Activated naive CD8-positive, alpha-beta T cell treated with anti-CD3 and anti-CD28 coated beads, Interleukin-2, amount 10 ng/mL, durations not matched to agents 7 days and 5 days (primary cell): ENCODE data around the gene IL3RA. TPM values are rescaled to one million over a fixed set of nuclear protein-coding genes. Genes with fewer than 3 reads are reported as not detected.
A peak's percentile ranks its signal among the peaks of the same experiment; 100 is the strongest.
"Not testable (repeated sequence)": the region's sequence is repeated elsewhere in the genome, so short reads cannot be mapped to it uniquely, and the experiment has no call there.

ENCODE experiments used
- ATAC-seq: fragments of 150-1000 bp; cut with Tn5 transposase; one replicate; pipeline ENCODE4 v1.10.0; 2021; ENCODE audit warnings: low read depth, moderate library complexity
- POLR2A ChIA-PET: fragments of 350-600 bp; sonication (Branson Sonifier 250); formaldehyde crosslinking; loops from one replicate; lab custom pipeline; 2021; ENCODE audit warnings: antibody characterized with exemption; lab: Charles Lee
- DNase-seq: peaks from one replicate; pipeline ENCODE4 v3.0.0; 2021
- H3K27ac Mint-ChIP-seq: one replicate; pipeline ENCODE4 v1.8.0; 2022; ENCODE audit warnings: mild to moderate bottlenecking, mixed read lengths
- H3K27me3 Mint-ChIP-seq: one replicate; pipeline ENCODE4 v1.8.0; 2022; ENCODE audit warnings: mild to moderate bottlenecking, moderate library complexity, mixed read lengths
- H3K36me3 Mint-ChIP-seq: one replicate; pipeline ENCODE4 v1.8.0; 2021; ENCODE audit warnings: mild to moderate bottlenecking, mixed read lengths
- H3K4me1 Mint-ChIP-seq: one replicate; pipeline ENCODE4 v1.8.0; 2021; ENCODE audit warnings: mixed read lengths
- H3K4me3 Mint-ChIP-seq: one replicate; pipeline ENCODE4 v1.8.0; 2022; ENCODE audit warnings: mild to moderate bottlenecking, moderate library complexity, mixed read lengths
- H3K9me3 Mint-ChIP-seq: one replicate; pipeline ENCODE4 v1.8.0; 2021; ENCODE audit warnings: mixed read lengths
- microRNA-seq: library from miRNA; unstranded; fragments of <30 nt; microRNA quantifications from one replicate; pipeline ENCODE4 v1.2.0, GENCODE V29; 2022
- total RNA-seq, 2 experiments: library from RNA; stranded (reverse); gene quantifications; one replicate each; pipeline ENCODE4 v1.2.3, GENCODE V29; 2021

The IL3RA gene
- total RNA-seq, 2 experiments from 2014 or later, result 0.17 to 0.77 TPM

DNA sequence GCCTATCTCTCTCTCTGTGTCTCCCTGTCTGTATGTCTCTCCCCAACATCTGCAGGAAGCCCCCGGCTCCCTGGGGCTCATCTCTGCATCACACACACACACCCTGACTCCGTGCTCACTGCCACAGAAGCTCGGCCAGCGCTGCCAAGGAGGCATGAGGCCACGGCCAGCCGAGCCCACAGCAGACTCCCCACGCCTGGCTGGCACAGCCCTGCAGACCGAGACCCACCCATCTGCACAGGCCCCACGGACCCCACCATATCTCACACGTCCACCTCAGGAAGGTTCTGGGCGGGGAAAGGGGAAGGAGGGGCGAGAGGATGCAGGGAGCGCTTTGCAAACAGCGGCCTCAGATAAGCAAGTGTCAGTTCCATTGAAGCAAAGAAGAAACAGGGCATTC is 83.8 kb downstream of the IL3RA start:
- ATAC-seq (no peak), DNase-seq (peak; percentile 23)
- peak overlapping the region; percentile 46 for H3K27ac Mint-ChIP-seq
- peaks cover 27% of the 10 kb centered on the region for H3K9me3 Mint-ChIP-seq
- peaks cover 59% of the 10 kb centered on the region for H3K36me3 Mint-ChIP-seq
- POLR2A ChIA-PET, result no interaction called here
- H3K4me3 Mint-ChIP-seq, result no peak overlapping the region
- no peaks in the 10 kb centered on the region for H3K27me3 Mint-ChIP-seq
- peaks cover 6% of the 10 kb centered on the region for H3K4me1 Mint-ChIP-seq

DNA sequence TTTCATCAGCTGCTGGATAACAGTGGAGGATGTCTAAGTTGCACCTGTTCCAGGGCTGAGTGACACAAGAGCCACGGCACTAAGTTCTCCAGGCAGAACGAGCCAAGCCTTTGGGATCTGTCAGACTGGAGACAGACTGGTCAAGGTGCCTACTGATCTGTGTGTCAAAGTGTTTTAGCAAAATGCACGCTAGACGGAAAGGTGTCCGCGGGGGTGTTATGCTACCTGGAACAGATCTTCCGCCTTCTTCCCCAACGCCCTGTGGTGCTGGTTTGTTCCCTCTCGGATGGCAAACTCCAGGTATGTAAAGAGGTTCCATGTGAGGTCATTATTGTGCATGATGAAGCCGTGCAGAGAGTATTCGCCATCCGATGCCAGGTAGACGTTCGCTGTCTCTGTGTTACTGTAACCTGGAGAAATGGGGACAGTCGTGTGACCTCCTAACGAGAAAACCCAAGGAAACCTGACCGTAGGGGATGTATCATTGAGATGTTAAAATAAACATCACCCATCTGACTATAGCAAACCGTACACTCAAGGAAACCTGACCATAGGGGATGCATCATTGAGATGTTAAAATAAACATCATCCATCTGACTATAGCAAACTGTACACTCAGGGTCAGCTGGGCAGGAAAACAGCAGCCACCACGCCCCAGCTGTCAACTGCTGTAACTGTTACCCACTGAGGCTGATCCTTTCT is 85.0 kb downstream of the IL3RA start:
- H3K27me3 Mint-ChIP-seq, result no peaks in the 10 kb centered on the region
- H3K9me3 Mint-ChIP-seq, result peaks cover 27% of the 10 kb centered on the region
- H3K36me3 Mint-ChIP-seq, result peaks cover 68% of the 10 kb centered on the region
- no peak overlapping the region for H3K27ac Mint-ChIP-seq
- peaks cover 6% of the 10 kb centered on the region for H3K4me1 Mint-ChIP-seq
- no peak overlapping the region for H3K4me3 Mint-ChIP-seq
- POLR2A ChIA-PET, result no interaction called here
- DNase-seq, result peak; percentile 3
- ATAC-seq, result no peak

DNA sequence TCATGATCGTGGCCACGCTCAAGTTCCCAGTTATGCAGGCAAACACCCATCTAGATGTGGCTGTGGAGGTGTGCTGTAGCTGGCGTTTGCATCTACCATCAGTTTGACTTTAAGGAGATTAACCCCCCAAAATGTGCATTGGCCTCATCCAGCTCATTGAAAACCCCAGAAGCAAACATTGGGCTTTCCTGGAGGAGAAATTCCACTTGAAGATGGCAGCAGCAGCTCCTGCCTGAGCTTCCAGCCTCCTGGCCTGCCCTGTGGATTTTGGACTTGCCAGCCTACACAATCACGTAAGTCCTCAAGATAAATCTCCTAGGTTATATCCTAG is 85.5 kb downstream of the IL3RA start:
- peaks cover 6% of the 10 kb centered on the region for H3K4me1 Mint-ChIP-seq
- no peak for ATAC-seq
- POLR2A ChIA-PET, result no interaction called here

GRCh38 chrX:1423215-1423614 is 86.6 kb downstream of the IL3RA start:
- no peak overlapping the region for H3K27ac Mint-ChIP-seq
- POLR2A ChIA-PET, result no interaction called here
- H3K4me3 Mint-ChIP-seq, result no peak overlapping the region
- DNase-seq, result peak; percentile 2
- no peak for ATAC-seq
- H3K9me3 Mint-ChIP-seq, result peaks cover 27% of the 10 kb centered on the region
- peaks cover 76% of the 10 kb centered on the region for H3K36me3 Mint-ChIP-seq
- no peaks in the 10 kb centered on the region for H3K27me3 Mint-ChIP-seq
- peaks cover 6% of the 10 kb centered on the region for H3K4me1 Mint-ChIP-seq

More for the DNA sequence above, 85.5 kb downstream of the IL3RA start:
- Mint-ChIP-seq H3K36me3 (peaks cover 72% of the 10 kb centered on the region), H3K4me3 (no peak overlapping the region), H3K27me3 (no peaks in the 10 kb centered on the region), H3K9me3 (peaks cover 27% of the 10 kb centered on the region), H3K27ac (no peak overlapping the region)
- no peak for DNase-seq

DNA sequence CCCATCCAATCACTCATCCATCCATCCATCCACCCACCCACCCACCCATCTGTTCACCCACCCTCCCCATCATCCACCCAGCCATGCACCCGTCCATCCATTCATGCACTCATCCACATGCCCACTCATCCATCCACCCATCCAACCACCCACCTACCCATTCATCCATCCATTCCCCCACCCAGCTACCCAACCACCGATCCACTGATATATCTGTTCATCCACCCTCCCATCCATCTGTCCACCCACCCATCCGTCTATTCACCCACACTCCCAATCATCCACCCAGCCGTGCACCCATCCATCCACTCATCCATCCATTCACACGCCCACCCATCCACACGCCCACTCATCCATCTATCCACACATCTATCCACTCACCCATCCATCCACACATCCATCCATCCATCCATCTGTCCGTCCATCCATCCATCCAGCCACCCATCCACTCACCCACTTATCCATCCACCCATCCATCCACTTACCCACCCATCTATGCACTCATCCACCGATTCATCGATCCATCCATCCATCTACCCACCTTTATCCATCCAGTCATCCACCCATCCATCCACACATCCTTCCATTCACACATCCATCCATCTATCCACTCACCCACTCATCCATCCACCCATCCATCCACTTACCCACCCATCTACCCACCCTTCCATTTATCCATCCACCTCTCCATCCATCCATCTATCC is 87.7 kb downstream of the IL3RA start:
- Mint-ChIP-seq H3K4me1 (peaks cover 6% of the 10 kb centered on the region), H3K9me3 (peaks cover 27% of the 10 kb centered on the region), H3K27me3 (no peaks in the 10 kb centered on the region), H3K4me3 (no peak overlapping the region), H3K36me3 (peaks cover 73% of the 10 kb centered on the region), H3K27ac (no peak overlapping the region)
- DNase-seq (no peak), ATAC-seq (no peak)
- POLR2A ChIA-PET, result no interaction called here

- Mint-ChIP-seq H3K9me3 (peaks cover 24% of the 10 kb centered on the region), H3K27ac (no peak overlapping the region), H3K36me3 (peaks cover 65% of the 10 kb centered on the region), H3K4me1 (peaks cover 3% of the 10 kb centered on the region), H3K27me3 (no peaks in the 10 kb centered on the region), H3K4me3 (no peak overlapping the region)
- DNase-seq, result peak; percentile 6
- POLR2A ChIA-PET, result no interaction called here
- no peak for ATAC-seq
Measured at GRCh38 chrX:1425381-1425780, 88.8 kb downstream of the IL3RA start.

- H3K27ac Mint-ChIP-seq, H3K4me3 Mint-ChIP-seq, H3K27me3 Mint-ChIP-seq, POLR2A ChIA-PET, H3K4me1 Mint-ChIP-seq, ATAC-seq: not testable (repeated sequence)
- DNase-seq, result peak; percentile 10
- Mint-ChIP-seq H3K9me3 (peaks cover 24% of the 10 kb centered on the region), H3K36me3 (peaks cover 59% of the 10 kb centered on the region)
Measured at GRCh38 chrX:1426321-1426720, 89.7 kb downstream of the IL3RA start.

- Mint-ChIP-seq H3K27ac (no peak overlapping the region), H3K36me3 (peaks cover 49% of the 10 kb centered on the region), H3K4me1 (no peaks in the 10 kb centered on the region), H3K9me3 (peaks cover 20% of the 10 kb centered on the region), H3K4me3 (no peak overlapping the region), H3K27me3 (no peaks in the 10 kb centered on the region)
- POLR2A ChIA-PET, result no interaction called here
- ATAC-seq (no peak), DNase-seq (peak; percentile 35)
Measured at GRCh38 chrX:1427756-1428155, 91.2 kb downstream of the IL3RA start.

DNA sequence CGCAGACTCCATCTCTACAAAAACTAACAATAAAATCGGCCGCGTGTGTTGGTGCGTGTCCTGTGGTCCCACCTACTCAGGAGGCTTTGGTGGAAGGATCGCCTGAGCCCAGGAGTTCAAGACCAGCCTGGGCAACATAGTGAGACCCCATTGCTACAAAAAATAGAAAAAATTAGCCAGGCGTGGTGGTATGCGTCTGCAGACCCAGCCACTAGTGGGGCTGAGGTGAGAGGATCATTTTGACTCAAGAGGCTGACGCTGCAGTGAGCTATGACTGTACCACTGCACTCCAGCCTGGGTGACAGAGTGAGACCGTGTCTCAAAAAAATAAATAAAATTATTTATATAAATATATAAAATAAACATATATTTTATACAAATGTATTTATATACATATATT is 93.9 kb downstream of the IL3RA start:
- H3K9me3 Mint-ChIP-seq, result no peaks in the 10 kb centered on the region
- H3K4me3 Mint-ChIP-seq, result no peak overlapping the region
- DNase-seq (peak; percentile 20), ATAC-seq (no peak)
- H3K36me3 Mint-ChIP-seq, result peaks cover 23% of the 10 kb centered on the region
- H3K4me1 Mint-ChIP-seq, result no peaks in the 10 kb centered on the region
- H3K27ac Mint-ChIP-seq, result no peak overlapping the region
- no peaks in the 10 kb centered on the region for H3K27me3 Mint-ChIP-seq
- POLR2A ChIA-PET, result no interaction called here

Small RNA genes lying within 50 kb of the gene (microRNA-seq; reads per million reads assigned to microRNA genes)
- gene MIR3690, result not detected

Other genes with a start within 250 kb of the IL3RA start
- 1 to 10 TPM in 1 of 2 experiments, under 1 TPM in 1; 0.71 to 1.5 TPM for gene CRLF2, start 124.1 kb upstream of the IL3RA start, total RNA-seq
- 1 to 10 TPM in 1 of 2 experiments, under 1 TPM in 1; 0.55 to 1.0 TPM for gene CSF2RA, start 68.0 kb upstream of the IL3RA start, total RNA-seq
- 100 to 1,000 TPM; 235 to 241 TPM for gene SLC25A6, start 55.3 kb downstream of the IL3RA start, total RNA-seq
- 10 to 100 TPM; 39.4 to 42.2 TPM for gene ASMTL, start 116.1 kb downstream of the IL3RA start, total RNA-seq
- 10 to 100 TPM; 87.6 to 92.4 TPM for gene P2RY8, start 200.4 kb downstream of the IL3RA start, total RNA-seq